Chondrocyte (in vitro differentiated cells): ENCODE results near the gene TCEANC2. TPM values are rescaled to one million over a fixed set of nuclear protein-coding genes. Genes with fewer than 3 reads are reported as not detected.
A peak's percentile ranks its signal among the peaks of the same experiment; 100 is the strongest.

ENCODE experiments used
- DNase-seq: peaks from one replicate; pipeline ENCODE4 v3.0.0; 2021; ENCODE audit warnings: mixed read lengths, low spot score
- H3K27ac Mint-ChIP-seq: one replicate; pipeline ENCODE4 v1.8.0; 2021; ENCODE audit warnings: mild to moderate bottlenecking, moderate library complexity, mixed read lengths; ENCODE audit not compliant: unreplicated experiment
- H3K27me3 Mint-ChIP-seq: 2 replicates; pipeline ENCODE4 v1.8.0; 2021; ENCODE audit warnings: low read depth, mixed read lengths
- H3K36me3 Mint-ChIP-seq: 2 replicates; pipeline ENCODE4 v1.8.0; 2021; ENCODE audit warnings: low read depth, mixed read lengths
- H3K4me1 Mint-ChIP-seq: 2 replicates; pipeline ENCODE4 v1.8.0; 2021; ENCODE audit warnings: low read depth, mild to moderate bottlenecking, mixed read lengths
- H3K4me3 Mint-ChIP-seq: one replicate; pipeline ENCODE4 v1.8.0; 2021; ENCODE audit warnings: mild to moderate bottlenecking, moderate library complexity, mixed read lengths; ENCODE audit not compliant: unreplicated experiment
- H3K9me3 Mint-ChIP-seq: 2 replicates; pipeline ENCODE4 v1.8.0; 2021; ENCODE audit warnings: low read depth, mixed read lengths
- total RNA-seq: library from RNA; stranded (reverse); gene quantifications from 3 replicates; pipeline ENCODE4 v1.2.1, GENCODE V29; 2021
- TF ChIP-seq, protein P1 (sequence below): fragments of 200-600 bp; sonication (generic); IDR thresholded peaks from 2 replicates; pipeline ENCODE4 v1.5.0; 2021; ENCODE audit warnings: antibody characterized with exemption, mild to moderate bottlenecking, moderate library complexity

Gene TCEANC2
- total RNA-seq, 1 donor from 2014 or later, result 4.8 TPM

DNA sequence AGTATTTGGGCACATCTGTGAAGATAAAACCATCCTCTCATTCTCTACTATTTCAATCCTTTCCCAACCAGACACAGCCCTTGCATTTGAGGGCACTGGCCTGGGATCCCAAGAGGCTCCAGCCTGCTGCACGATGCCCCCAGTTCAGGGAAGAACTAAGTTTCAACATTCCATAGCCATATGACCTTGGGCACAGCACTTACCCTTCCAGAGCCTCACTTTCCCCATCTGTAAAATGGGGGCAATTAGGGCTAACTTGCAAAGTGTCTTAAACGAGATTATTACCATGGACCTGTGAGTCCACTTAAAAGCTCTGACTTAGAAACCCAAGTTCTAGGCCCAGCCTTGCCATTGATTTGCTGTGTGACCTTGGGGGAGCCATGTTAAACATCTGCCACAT is 76.5 kb downstream of the TCEANC2 start:
- Mint-ChIP-seq H3K4me3 (no peak overlapping the region), H3K36me3 (no peaks in the 10 kb centered on the region), H3K9me3 (no peaks in the 10 kb centered on the region), H3K4me1 (peaks cover 7% of the 10 kb centered on the region), H3K27me3 (no peaks in the 10 kb centered on the region), H3K27ac (no peak overlapping the region)
- no peak for DNase-seq
- TF ChIP-seq, protein P1, sequence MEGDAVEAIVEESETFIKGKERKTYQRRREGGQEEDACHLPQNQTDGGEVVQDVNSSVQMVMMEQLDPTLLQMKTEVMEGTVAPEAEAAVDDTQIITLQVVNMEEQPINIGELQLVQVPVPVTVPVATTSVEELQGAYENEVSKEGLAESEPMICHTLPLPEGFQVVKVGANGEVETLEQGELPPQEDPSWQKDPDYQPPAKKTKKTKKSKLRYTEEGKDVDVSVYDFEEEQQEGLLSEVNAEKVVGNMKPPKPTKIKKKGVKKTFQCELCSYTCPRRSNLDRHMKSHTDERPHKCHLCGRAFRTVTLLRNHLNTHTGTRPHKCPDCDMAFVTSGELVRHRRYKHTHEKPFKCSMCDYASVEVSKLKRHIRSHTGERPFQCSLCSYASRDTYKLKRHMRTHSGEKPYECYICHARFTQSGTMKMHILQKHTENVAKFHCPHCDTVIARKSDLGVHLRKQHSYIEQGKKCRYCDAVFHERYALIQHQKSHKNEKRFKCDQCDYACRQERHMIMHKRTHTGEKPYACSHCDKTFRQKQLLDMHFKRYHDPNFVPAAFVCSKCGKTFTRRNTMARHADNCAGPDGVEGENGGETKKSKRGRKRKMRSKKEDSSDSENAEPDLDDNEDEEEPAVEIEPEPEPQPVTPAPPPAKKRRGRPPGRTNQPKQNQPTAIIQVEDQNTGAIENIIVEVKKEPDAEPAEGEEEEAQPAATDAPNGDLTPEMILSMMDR, result no peak

DNA sequence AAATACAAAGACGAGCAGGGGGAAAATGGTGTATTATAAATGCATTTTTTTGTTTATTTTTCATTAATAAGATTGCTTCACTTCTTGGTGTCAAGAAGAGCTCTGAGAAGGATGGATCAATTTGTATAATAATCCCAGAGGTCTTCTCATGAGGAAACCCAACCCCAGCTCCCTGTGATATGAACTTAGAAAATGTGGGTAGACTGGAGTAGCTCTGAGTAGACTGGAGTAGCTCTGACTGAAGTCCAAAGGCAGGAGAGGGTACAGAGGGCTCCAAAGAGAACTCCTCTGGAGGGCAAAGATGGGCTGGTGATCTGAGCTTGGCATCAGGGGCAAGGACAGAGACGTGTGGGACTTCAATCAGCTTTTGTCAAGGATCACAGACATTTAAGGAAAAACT is 78.0 kb downstream of the TCEANC2 start:
- DNase-seq, result no peak
- Mint-ChIP-seq H3K9me3 (no peaks in the 10 kb centered on the region), H3K27ac (no peak overlapping the region), H3K4me1 (peaks cover 20% of the 10 kb centered on the region), H3K4me3 (no peak overlapping the region), H3K27me3 (no peaks in the 10 kb centered on the region), H3K36me3 (no peaks in the 10 kb centered on the region)
- TF ChIP-seq, protein P1, result no peak

DNA sequence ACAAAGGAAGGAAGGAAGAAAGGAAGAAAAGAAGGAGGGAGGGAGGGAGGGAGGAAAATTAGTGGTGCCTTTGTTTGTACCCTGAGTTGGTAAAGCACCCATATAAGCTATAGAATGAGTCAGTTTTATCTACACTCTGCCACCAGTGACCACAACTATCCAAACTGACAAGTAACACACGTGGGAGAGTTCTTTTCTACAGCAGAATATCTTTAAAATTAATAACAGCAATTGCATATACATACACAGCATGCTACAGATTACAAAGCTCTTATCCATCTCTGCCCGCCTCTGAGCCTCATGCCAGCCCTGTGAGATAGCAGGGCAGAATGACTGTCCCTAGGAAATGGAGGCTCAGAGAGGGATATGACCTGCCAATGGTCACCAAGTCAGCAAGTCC is 79.1 kb downstream of the TCEANC2 start:
- Mint-ChIP-seq H3K4me3 (no peak overlapping the region), H3K4me1 (peaks cover 29% of the 10 kb centered on the region), H3K27ac (no peak overlapping the region), H3K9me3 (no peaks in the 10 kb centered on the region), H3K27me3 (no peaks in the 10 kb centered on the region), H3K36me3 (no peaks in the 10 kb centered on the region)
- TF ChIP-seq, protein P1, result no peak
- no peak for DNase-seq

DNA sequence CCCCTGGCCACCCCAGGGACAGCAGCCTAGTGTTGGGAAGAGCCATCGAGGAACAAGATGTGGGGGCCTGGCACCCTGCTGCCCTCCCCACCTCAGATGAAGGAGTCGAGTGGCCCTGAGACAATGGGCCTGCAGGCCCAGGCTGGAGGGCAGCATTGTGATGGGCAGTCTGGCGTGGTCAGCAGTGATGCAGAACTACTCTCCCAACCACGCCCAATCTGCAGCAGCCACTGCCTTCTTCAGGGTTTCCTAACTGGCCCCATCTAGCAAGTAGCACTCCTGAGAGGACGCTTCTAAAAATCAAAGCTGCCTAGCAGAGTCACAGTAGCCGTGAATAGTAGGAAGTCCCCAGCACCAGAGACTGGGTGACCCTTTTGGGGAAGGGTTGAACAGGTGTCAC is 80.9 kb downstream of the TCEANC2 start:
- Mint-ChIP-seq H3K9me3 (peaks cover 3% of the 10 kb centered on the region), H3K36me3 (no peaks in the 10 kb centered on the region)
- DNase-seq, result no peak

DNA sequence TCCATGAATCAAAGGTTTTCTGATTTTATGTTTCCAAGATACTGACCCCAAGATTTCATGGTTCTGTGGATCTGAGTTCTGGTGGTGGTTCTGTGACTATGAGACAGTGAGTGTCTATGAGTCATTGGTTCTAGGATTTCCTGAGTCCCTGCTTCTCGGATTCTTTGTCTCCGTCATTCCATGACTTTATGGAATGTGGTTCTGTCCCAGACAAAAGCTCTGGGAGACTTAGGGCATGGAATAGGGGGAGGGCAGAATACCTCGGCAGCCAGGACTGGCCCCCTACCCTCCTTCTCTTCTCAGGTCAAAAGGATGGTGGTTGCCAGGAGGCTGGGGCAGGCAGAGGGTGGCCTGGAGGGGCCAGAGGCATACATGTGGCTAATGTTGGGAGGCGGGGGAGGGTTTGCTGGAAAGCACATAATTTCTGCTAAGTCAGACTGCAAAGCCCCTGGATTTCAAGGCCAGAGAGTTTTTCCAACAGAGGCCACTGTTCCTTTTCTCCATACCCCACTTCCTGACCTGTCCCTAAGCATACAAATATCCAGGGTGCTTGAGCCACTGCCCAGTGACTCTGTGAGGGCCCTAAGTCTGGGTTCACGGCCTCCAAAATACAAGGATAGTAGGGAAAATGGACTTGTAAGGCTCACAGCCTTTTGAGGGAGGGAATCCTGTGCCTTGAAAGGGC is 82.2 kb downstream of the TCEANC2 start:
- Mint-ChIP-seq H3K4me3 (no peak overlapping the region), H3K4me1 (peaks cover 38% of the 10 kb centered on the region), H3K27me3 (no peaks in the 10 kb centered on the region), H3K36me3 (no peaks in the 10 kb centered on the region), H3K9me3 (peaks cover 3% of the 10 kb centered on the region), H3K27ac (peak overlapping the region; percentile 81)
- no peak for DNase-seq
- TF ChIP-seq, protein P1, result no peak

More for the DNA sequence above, 80.9 kb downstream of the TCEANC2 start:
- Mint-ChIP-seq H3K4me3 (no peak overlapping the region), H3K4me1 (peaks cover 38% of the 10 kb centered on the region), H3K27me3 (no peaks in the 10 kb centered on the region), H3K27ac (no peak overlapping the region)
- TF ChIP-seq, protein P1, result no peak
